RCC 7860 (cell line): ENCODE results near the gene EFNB1.

Experiments used
- DNase-seq: peaks from one replicate; pipeline ENCODE4 v3.0.0-alpha.2; 2015; ENCODE audit warnings: low spot score
- FAIRE-seq: peaks from 2 replicates; lab custom pipeline; 2012; peaks lifted over from hg19 to GRCh38; lab: Jason Lieb, UNC

EFNB1 gene

DNA sequence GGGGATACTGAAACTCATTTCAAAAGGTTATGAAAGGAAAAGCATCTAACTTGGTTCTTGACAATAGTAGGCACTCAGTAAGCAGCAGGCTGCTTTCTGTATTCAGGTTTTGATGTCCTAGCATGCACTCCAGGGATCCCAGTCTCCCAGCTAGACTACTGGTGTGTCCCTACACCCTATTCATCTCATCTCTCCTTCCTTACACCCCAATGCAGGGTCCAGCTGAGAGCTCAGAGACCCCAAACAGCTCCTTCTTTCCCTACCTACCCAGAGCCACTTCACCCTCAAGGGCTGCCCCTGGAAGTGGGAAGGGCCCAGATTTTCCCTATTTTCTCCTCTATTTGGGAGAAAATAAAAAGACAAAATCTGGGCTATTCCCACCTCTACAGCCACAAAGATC, 1.6 kb upstream of the EFNB1 start:
- FAIRE-seq (no peak), DNase-seq (no peak)

DNA sequence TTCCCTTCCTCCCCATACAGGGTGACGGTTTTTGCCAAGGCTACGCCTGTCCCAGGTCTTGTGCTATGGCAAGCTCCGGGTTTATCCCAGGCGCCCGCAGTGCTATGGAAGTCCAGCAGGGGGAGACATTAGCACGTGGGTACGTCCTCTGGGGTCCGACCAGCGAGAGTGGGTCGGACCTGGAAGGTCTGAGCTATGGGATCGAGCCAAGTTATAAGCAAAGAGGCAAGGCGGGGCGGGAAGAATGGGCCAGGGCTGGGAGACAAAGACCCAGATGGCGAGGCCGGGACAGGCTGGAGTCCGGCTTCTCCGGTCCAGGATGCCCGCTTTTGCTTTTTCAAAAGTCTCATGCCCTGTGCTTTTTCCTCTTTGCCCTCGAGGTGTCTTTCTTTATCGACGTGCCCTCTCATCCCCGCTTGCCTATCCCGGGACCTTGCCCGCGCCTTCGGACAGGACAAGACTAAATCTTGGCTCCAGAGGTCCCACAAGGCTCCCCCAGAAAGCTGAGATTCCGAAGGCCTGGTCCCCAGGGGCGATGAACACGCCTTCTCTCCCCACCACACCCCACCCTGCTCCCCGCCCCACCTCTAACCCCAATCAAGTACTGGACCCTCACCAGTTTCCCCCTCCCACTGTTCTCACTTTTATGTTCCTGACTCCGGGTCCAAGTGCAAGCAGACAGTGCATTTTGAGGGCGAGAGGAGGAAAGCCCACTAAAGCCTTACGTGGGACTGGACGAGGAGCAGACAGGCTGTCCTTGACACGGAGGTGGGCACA, 785 bp upstream of the EFNB1 start:
- FAIRE-seq (no peak), DNase-seq (peak; percentile 41)

DNA sequence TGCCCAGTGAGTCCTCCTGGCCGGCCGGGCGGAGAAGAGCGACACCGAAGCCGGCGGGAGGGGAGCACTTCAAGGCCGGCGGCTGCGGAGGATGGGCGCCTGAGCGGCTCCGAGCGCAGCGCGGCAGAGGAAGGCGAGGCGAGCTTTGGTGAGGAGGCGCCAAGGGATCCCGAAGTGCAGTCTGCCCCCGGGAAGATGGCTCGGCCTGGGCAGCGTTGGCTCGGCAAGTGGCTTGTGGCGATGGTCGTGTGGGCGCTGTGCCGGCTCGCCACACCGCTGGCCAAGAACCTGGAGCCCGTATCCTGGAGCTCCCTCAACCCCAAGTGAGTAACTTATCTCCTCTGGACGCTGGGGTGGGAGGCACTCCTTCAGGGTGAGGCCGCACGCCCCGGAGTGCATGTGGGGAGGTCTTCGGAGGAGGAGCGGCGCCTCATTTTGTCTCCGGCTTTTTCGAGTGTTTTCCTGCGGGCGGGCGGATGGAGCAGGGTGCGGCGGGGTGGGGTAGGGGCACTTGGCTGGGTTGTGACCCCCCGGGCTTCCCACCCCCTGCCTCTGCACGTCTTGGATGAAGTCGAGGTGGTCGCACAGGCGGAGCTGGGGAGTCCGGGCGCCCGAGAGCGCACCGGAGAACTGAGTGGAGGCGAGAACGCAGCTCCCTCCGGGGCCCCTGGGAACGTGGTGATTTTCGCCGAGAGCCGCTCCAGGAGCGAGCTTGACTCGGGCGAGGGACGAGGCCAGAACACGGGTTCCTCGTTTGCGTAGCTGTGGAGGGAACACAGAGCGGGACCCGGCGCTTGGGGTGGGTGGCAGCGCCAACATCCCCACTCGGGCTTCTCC, 979 bp downstream of the EFNB1 start:
- FAIRE-seq, result no peak
- DNase-seq, result no peak

DNA sequence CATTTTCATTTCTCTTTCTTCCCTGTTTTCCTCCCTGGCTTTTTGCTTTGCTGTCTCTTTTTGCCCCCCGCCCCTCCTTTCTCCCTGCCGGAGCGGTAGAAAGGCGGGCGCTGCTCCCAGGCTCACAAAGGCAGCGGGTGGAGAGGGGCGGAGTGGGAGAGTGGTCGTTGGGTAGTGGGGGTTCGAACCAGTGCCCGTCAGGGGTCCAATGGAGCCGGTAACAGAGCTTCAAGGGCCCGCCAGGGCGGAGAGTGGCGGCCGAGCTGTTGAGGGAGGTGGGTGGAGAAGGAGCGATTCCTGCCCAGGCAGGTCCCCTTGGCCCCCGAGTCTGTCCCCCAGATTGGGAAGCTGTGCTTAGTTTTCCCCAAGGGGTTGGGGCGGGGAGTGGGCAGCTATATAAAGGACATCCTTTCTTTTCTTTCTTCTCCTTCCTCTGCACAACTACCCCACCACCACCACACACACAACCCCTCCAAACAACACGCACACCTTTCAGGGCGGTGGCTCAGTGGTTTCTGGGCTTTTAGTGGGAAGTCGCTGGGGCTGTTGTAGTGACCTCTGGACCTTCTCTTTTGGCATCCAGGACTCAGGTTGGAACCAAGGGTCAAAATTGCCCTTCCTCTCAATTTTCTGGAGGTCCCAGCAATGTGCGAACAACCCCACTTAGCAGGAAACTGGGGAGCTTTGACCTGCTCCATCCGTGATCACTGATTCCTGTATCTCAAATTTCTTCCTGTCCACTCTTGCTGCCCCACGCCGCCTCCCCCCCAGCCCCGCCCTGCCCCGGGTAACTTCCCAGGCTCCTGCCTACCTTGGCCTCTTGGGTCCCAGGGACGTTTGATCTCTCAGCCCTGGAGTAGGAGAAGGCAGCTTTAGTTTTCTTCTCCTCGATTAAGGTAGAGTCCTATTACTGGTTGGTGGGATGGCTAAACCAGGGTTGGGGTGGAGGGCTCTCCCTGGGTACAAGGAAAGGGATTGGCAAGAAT, 1.9 kb downstream of the EFNB1 start:
- no peak for FAIRE-seq

DNA sequence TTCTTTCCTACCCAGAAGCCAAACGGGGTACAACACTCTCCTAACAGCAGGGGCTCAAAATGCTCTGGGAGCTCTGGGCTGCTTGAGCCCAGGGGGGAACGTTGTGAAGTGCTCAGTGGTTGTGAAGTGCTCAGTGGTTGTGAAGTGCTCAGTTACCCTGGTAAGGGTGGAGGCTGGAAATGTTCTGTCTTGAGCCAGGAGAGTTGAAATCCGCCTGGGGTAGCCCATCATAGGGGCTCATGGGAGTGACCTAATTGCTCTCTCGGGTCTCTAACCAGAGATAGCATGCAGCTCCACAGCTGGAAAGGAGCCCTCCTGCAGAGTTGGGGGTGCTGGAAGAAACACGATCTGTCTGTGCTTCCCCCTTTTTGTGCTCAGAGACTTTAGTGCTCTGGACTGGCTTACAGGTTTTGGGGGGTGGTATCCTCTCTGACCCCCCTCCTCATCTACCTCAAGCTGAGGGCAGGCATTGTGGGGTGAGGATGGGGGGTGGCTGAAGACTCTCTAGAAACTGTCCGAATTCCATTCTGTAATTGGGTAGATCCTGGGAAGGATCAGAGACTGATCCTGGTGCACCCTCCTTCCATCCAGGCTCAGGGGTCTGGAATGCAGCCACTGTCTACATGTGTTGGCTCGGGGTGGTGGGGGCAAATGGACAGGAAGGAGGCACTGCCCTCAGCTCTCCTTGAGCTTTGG, 2.7 kb downstream of the EFNB1 start:
- no peak for FAIRE-seq
- DNase-seq, result no peak

More for the DNA sequence above, 1.9 kb downstream of the EFNB1 start:
- DNase-seq, result no peak

DNA sequence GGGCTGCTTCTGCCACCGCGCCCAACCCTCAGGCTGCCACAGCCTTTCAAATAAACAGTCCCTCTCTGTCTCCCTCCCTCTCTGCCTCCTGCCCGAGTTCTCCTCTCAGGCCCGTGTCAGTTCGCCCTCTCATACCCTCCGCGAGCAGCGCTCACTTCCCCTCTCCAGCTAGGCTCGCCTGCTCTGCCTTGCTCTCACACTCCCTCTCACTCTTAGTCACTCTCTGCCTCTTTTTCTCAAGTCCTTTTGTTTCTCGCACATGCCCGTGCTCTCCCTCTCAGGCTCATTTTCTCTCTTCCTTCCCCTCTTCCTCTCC, 3.2 kb downstream of the EFNB1 start:
- FAIRE-seq, result no peak
- no peak for DNase-seq

DNA sequence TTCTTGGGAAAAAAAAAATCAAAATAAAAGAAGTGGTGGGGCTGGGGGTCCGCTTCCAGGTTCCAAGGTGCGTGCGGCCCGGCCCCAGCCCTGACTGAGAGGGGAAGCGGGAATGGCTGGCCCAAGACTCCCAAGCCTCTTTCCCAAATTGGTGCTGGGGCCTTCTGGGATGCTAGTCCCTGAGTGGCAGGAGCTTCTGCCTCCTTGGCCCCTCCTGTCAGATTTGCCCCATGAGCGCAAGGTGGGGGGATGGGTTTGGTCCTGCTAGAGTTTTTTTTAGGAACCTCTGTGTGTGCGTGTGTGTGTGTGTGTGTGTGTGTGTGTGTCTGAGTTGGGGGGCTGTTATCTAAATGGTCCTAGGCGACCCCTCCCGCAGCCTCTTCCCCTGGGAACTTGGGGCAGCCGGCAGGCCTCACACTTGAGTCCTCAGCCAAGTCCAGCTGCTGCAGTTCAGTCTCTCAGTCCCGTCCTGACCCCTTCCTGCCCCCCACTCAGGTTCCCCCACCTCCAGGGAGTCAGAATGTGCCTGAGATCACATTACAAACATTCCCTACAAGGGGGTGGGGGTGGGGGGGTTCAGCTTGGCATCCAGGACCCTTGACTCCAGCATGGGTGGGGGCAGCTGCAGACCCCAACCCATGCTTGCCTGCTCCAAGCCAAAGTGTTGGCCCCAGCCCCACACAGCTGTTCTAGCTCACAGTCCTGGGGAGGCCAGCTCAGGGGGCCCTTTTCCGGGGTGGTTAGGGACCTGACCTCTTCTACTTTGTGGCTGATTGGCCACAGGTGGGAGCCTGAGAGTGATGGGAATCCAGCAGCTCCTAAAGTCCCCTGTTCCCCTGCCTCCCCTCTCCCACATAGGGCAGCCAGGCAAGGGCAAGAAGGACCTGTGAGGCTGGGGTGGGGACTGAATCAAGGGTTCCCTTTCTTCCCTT, 4.0 kb downstream of the EFNB1 start:
- FAIRE-seq (no peak), DNase-seq (no peak)

DNA sequence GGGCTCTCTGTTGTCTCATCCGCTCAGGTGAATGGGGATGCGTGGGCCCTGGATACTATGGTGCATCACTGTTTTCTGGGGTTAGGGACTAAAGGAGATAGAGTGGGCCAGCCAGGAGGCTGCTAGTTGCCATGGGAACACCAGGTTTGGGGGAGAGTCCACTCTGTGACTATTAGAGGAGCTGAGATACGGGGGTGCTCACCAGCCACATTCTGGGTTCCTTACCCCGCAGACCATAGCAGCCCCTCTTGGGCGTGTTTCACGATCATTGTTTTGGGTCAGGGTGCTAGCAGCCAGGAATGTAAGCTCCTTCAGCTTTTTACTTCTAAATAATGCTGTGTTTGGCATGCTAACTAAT, 4.6 kb downstream of the EFNB1 start:
- FAIRE-seq, result no peak
- DNase-seq, result no peak

DNA sequence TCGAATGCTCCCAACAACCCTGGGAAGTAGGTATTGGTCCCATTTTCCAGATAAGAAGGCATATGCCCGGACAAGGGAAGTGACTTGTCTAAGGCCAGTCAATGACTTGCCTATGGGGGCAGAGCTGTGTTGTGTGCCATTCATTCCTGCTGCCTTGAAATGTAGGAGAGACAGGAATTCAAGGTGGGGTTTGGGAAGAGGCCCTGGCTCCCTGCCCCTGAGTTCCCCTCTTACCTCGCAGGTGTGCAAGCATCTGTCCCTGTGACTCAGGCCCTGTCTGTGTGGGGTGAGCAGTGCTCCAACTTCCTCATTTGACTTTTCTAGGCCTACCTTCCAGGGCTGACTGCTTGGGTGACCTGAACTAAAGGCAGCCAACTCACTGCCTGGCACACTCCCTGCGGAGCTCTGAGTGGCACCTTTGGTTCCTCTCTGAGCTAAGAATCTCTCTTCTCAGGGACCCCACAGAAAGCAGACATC, 5.1 kb downstream of the EFNB1 start:
- FAIRE-seq, result no peak
- DNase-seq, result no peak

DNA sequence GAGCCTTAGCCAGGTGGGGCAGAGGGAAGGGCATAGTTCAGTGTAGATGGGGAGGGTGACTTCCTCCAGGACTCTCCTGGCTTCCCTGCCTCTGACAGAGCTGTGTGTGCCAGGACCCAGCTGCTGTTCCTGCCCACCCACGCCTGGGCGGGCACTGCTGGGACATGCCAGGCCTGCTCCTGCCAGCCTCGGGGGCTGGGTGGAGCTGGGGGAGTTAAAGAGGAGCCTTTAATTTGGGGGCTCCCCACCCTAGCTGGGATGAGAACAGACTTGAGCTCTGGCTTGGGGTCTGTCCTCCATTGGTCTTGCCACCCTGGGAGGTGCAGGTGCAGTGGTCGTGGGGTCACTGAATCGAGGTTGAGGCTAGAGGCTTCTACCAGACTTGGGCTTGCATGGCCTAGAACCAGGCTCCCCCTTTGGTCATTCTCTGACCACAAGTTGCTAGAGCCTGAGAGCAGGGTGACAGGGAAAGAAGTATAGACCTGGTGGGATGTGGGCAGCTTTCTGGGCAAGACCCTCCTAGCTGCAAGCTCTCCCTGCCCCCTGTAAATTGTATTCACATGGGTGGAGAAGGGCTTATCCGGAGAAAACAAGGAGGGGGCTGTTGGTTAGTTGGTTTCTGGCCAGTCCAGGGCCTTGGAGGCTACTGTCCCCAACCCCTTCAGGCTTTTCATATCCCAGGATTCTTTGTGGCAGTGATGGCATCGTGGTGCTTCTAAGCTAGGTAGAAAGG, 5.7 kb downstream of the EFNB1 start:
- DNase-seq, result no peak
- FAIRE-seq, result no peak

DNA sequence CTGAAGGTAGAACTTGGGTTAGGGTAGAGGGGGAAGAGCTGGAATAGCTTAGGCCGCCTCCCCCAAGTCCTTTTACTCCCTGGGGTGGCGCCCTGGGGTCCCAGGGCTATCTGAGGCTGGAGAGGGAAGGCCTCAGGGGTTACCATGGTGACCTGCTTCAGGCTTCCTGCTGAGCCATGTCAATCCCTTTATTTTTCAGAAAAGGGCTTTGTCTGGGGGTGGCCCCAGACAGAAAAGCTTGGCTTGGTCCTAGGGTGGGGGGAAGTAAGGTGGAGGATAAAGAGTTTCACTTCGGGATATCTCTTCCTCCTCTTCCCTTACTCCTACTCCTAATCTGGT, 6.3 kb downstream of the EFNB1 start:
- FAIRE-seq, result no peak
- no peak for DNase-seq

DNA sequence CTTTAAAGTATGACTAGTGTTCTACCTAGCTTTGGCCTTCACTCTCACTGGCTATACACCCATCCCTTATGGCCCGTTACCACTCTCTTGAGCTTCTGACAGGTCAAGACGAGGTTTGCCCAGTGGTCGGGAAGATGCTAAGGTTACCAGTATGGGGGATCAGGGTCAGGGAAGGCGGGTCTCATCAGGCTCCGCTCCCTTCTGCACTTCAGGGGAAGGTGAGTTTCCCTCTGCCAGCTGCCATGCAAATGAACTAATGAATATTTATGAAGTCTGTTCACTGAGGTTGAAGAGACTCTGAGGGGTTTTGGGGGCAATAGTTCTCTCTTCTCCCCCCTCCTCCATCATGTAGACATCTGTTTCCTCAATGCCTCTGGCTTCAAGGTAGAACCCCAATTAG, 6.6 kb downstream of the EFNB1 start:
- DNase-seq (no peak), FAIRE-seq (no peak)

DNA sequence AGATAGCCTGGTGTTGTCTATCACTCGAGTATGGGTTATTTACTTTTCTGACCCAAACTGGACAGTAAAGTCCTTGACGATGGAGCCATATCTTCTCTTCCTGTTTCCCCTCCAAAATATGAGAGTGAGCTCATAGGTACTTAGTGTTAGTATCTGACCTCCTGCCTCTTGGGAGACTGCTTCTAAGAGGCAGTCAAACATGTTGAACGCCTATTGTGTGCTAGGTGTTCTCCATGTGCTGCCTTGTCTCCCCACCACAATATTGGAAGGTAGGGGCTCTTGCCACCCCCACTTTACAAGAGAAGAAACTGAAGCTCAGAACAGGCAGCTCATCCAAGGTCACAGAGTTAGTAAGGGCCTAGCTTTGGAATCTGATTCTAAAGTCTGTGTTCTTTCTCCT, 8.3 kb downstream of the EFNB1 start:
- DNase-seq, result no peak
- no peak for FAIRE-seq

DNA sequence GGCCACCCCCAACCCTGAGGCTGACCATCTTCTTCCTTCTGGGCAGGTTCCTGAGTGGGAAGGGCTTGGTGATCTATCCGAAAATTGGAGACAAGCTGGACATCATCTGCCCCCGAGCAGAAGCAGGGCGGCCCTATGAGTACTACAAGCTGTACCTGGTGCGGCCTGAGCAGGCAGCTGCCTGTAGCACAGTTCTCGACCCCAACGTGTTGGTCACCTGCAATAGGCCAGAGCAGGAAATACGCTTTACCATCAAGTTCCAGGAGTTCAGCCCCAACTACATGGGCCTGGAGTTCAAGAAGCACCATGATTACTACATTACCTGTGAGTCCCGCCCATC, 9.7 kb downstream of the EFNB1 start:
- DNase-seq, result no peak
- no peak for FAIRE-seq

DNA sequence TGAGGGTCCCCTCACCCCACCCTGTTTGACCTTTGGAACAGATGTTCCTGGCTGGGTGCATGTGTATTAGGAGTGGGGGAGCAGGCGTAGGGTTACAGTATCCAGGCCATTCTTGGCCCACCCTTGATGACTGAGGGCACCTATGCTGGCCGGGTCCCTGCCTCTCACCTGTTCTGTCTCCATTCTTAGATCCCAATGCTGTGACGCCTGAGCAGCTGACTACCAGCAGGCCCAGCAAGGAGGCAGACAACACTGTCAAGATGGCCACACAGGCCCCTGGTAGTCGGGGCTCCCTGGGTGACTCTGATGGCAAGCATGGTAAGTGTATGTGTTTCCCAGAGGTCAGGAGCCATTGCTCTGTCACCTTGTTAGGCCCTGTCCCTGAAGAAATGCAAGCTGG, 10.9 kb downstream of the EFNB1 start:
- DNase-seq (no peak), FAIRE-seq (no peak)

DNA sequence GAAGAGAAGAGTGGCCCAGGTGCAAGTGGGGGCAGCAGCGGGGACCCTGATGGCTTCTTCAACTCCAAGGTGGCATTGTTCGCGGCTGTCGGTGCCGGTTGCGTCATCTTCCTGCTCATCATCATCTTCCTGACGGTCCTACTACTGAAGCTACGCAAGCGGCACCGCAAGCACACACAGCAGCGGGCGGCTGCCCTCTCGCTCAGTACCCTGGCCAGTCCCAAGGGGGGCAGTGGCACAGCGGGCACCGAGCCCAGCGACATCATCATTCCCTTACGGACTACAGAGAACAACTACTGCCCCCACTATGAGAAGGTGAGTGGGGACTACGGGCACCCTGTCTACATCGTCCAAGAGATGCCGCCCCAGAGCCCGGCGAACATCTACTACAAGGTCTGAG, 11.4 kb downstream of the EFNB1 start:
- DNase-seq, result no peak
- FAIRE-seq, result no peak

DNA sequence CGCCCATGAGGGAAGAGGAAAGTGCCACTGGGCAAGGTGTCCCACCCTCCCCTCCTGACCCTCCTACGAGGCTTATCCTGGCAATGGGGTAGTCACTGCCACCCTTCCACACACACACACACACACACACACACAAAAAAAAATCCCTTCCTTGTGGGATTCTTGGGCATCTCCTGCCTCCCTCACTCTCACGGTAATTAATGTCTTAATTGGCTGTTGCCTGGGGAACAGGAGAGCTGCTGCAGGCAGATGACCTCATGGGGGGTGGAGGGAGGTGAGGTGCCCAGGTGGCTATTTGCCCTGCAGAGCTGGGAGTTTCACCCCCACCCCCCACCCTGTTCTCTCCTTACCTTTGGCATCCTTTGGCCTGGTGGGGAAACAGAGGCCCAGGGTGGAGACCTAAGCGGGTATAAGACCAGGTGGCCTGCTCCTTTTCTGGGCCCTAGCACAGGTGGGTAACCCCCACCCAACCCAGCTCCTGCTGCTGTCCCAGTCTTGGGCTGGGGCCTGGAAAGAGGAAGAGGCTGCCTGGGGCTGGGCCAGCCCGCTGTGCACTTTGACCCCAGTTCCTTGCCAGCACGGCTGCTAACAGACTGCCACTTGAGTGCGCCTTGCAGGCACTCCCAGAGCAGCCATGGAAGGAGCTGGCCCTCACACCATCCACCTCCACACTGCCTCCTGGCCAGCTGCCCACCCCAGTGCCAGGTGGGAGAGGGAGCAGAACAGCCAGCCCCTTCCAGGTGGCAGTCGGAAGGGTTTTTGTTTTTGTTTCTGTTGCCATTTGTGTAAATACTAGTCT, 12.6 kb downstream of the EFNB1 start:
- DNase-seq (no peak), FAIRE-seq (no peak)

DNA sequence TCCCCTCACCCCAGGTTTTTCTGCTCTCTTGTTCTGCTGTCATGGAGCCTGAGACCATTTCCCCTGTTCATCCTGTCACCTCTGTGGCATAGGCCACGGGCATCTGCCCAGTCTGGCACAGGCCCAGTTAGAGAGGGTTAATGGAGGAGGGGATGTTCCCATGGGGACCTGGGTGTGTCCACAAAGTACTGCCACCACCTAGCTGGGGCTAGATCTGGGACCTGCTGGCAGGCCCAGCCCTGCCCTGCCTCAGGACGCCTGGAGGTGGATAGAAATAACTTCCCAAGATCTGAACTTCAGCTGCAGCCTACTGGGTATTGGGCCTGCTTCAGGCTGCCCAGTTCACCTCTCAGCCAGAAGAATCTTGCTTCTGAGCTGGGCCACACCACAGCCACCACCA, 13.5 kb downstream of the EFNB1 start:
- FAIRE-seq (no peak), DNase-seq (no peak)
